Eye (tissue), 1 donor: Measurements from ENCODE around the gene SPTY2D1.
A peak's percentile ranks its signal among the peaks of the same experiment; 100 is the strongest.
"Not testable (repeated sequence)": the region's sequence is repeated elsewhere in the genome, so short reads cannot be mapped to it uniquely, and the experiment has no call there.

Source experiments
- DNase-seq: peaks from one replicate; pipeline ENCODE4 v3.0.0-alpha.2; 2015

Gene SPTY2D1

DNA sequence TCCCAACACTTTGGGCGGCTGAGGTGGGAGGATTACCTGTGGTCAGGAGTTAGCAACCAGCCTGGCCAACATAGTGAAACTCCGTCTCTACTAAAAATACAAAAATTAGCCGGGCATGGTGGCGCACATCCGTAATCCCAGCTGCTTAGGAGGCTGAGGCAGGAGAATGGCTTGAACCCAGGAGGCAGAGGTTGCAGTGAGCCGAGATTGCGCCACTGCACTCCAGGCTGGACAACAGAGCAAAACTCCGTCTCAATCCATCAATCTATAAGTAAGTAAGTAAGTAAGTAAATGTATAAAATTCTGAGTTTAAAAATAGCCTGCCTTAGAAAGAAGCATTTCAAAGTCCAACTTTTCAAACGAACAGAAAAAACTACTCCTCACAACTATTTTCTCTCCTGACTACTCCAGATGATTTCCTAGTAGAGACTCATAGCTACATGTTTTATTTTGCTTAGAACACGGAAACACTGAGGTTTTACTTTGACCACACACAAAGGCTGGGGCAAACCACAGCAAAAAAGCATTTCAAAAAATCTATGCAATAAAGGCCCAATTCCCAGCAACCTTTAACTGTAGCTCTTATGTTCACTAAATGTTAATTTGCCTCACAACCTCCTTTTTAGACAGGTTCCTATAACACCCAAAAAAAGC, 16.3 kb downstream of the SPTY2D1 start:
- no peak for DNase-seq

DNA sequence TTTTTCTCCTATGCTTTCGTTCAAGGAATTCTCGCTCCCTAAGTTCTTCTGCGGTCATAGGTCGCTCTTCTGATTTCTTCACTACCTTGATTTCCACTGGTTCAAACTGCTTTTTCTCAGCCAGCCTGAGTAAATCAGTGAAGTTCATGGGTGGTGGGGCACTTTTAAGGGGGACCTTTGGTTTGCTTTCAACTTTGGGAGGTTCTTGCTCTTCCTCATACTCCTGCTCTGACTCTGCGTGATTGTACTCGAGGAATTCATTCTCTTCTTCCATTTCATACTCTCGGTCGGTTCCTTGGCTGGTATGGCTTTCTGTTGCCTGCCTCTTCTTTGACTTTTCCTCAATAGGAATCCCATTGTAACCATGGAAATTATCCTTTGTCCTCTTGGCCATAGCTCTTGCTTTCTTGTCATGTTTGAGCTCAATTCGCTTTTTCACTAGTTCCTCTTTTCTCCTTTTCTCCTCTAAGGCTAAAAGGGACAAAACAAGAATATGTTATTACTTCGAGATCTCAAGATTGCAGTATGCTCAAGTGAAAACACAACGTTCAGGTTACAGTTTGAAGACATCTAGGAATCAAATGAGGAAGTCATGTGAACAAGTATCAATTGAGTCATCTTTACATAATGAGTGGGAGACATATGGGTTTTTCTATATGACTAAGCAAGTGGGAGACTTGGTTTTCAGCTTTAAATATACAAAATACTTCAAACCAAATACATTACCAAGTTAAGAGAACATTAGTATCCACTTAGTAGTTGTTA, 18.3 kb downstream of the SPTY2D1 start:
- DNase-seq = no peak

DNA sequence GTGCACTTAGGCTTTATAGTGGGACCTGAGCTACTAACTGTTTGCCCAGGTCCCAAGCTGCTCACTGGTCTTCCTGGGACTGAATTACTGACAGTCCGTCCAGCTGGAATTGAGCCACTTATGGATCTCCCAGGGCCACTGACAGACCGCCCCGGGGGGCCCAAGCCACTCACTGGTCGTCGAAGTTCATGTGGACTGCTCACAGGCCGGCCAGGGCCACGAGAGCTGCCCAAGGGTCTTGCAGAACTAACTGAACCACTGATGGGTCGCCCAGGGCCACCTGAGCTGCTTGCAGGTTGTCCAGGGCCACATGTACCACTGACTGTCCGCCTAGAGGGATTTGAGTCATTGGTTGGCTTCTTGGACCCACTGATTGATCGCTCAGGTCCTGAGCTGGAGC, 19.5 kb downstream of the SPTY2D1 start:
- DNase-seq = no peak

DNA sequence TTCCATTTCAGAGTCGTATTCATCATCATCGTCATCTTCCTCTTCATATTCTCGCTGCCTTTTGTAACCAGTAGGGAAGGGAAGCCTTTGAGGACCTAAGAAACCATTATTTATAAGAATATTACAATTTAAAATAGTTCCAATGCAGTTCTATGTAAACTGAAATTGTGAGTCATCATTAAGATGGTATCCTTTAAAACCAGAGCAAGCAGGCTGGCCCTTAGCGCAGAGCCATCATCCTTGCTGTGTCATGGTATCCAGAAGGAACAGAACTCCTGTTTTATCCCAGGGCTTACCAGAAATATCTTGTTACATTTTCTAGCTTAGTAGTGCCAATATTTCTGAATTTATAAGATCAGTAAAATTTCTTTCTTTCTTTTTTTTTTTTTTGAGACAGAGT, 21.7 kb downstream of the SPTY2D1 start:
- no peak for DNase-seq

DNA sequence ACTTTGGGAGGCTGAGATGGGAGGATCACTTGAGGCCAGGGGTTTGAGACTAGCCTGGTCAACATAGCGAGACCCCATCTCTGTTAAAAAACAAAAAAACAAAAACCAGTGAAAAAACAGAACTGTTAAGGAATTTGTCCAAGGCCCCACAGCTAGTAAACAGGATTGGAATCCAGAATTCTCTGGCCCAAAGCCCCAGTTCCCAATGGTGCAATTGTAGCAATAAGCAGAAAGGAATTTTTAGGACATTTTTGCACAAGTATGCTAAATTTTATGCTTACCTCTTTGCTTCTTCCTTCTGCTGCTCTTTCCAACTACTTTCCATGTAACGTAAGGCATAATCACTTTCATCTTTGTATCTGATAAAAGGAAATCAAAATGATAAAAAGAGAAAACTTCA, 22.9 kb downstream of the SPTY2D1 start:
- DNase-seq = no peak

DNA sequence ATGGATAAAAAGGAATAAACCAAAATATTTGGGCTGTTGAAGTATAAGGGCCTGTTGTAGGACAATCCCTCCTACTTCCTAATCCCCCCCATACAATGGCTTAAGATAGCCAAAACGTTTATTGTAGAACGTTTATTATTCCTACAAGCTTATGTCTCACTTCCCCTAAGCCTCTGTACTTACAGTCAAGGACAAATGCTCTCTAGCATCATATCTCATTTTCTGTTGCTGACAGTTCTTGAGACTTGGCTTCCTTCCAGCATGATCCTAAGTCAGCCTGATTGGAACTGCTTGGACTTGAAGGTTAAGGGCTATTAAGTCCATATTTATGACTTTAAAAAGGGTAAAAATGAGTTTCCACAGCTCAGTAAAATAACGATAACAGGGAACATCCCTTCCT, 25.8 kb downstream of the SPTY2D1 start:
- no peak for DNase-seq

DNA sequence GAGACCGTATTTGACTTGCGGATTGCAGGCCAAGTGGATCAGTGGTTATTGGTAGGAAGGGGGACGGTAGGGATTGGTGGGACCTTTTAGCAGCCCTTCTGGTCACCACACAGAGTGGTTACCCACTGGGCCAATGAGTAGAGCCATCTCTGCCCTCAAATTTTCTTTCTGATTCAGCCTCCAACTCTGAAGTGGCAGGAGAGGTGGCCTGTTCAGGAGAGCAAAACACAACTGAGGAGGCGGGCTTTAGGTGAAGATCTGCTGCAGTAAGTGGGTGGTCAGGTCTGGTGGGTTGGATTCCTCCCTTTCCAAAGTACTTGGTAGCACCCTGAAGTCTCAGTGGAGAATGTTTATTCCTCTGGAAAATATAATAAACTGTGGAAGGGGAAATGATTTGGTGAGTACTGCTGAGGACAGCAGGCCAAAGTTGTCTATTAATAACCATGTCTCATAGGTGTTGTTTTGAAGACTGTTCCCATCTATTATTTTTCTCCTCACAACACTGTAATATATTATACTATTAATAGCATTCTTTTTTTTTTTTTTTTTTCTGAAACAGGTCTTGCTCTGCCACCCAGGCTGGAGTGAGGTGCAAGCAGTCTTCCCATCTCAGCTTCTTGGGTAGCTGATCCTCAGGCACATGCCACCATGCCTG, 33.1 kb downstream of the SPTY2D1 start:
- DNase-seq = no peak

DNA sequence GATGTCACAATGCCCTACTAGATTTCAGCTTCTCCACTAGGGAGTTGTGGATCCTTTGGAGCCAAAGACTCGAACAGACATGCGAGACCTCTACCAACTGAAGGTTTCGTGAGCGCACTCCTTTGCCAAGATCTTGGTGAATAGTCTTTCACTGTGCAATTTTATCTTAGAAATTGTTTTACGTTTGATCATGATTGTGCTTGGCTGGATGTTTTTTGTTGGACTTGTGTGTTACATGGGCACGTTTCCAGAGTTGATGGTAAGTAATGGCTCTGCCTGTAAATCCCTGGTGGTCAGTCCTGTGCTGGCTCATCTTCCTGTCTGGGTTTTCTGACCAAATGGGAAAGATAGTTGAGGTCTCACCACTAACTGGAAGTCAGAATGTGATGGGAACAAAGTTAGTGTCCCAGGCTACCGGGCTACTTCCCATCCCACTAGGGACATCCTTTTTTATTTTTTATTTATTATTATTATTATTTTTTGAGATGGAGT, 34.4 kb downstream of the SPTY2D1 start, which contains the start of gene MISFA:
Gene MISFA (plus strand): TSS at position 51 of the 492 bp plus-strand sequence. CDS start 140 bp downstream, at position 191.
- DNase-seq = no peak

DNA sequence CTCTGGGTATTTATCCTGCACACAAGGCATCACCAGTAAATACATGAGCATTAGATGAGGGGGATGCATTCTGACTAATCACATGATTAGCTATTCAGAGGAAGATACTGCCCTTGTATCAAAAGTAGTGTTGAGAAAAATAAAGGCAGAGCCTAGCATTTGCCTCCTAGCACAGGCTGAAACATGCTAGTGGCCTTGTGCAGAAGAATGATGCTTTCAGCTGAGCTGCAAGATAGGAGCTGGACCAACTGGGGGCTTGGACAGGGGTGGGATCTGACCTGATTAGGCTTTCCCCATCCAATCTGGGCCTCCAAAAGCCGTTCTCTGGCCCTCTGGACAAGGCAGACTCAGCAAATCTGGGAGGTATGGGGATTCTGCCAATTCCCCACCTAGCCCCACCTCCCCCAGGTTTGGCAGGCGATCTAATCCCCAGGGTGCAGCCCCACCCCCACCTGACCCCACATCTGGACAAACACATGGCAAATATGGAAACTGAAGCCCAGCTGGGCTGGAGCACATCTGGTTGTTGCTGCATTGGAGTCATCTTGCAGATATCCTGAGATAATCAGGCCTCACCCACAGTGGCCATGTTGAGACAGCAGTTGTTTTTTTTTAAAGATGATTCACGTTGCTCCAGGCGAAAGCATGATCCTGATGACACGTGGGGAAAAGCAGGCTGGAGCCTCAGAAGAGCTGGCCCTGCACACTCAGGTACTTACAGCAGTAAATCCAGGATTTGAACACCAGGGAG, 39.0 kb downstream of the SPTY2D1 start:
- DNase-seq = no peak

DNA sequence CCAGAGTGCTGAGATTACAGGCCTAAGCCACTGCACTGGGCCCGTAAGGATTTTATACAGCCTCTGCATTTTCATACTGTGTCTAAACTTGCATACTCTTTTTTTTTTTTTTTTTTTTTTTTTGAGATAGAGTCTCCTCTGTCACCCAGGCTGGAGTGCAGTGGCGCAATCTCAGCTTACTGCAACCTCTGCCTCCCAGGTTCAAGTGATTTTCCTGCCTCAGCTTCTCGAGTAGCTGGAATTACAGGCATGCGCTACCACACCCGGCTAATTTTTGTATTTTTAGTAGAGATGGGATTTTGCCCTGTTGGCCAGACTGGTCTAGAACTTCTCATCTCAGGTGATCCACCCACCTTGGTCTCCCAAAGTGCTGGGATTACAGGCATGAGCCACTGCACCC, 40.1 kb downstream of the SPTY2D1 start:
- not testable (repeated sequence) for DNase-seq

DNA sequence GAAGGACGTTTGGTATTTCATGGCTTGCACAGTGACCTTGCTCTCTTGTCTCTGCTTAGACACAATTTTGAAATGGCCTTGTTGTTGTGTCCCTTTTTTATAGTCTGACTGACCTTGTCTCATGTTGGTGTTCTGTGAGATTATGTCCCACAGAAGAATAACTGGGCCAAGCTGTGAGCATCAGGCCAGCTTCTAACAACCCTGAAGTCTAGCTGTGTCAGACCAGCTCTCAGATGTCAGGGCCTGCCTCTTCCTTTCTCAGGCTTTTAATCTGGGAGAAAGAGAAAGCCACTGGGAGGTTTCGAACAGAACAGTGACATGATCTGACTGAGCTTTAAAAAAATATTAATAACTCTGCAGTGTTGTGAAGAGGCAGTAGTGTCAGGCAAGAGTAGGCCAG, 43.6 kb downstream of the SPTY2D1 start:
- DNase-seq = no peak

DNA sequence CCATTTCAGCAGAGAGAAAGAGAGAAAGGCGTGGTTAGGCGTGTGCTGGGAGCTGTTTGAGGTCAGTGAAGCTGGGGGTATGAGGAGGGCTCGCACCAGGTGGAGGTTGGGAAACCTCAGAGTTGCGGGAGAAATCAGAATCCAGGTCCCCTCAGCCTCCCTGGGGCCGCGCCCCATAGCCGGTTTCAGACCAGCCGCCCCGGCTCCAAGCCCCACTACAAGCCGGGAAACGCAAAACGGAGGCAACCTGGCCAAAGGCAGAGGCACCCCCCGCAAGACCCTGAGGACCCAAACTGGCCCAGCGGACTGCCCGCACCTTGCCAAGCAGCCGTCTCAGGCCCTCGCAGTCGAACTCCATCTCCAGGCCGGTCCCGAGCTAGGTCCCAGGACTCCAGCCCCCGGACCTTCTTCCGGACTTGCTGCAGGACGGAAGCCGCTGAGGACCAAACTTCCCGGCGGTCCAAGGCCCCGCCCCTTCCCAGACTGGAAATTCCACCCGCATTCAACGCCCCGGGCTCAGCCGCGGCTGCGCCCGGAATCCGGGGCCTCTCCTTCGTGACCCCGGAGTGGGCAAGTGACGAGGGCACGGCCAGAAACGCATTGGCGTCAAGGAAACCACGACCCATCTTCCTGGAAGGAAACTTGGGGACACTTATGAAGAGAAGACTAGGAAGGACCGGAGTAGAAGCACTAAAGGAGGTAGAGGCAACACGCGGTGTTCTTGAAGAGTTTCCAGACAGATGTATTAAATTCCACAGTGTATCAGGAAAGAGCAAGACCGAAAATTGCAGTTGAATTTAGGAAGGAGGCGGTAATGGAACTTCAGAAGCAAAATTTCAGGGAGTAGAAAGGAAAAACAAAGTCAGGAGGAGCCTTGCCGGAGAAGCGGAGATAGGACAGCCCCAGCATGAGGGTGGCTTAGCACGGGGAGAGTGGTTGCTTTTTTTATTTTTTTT, 45.6 kb downstream of the SPTY2D1 start, which contains the start of gene UEVLD:
Gene UEVLD (minus strand): TSS at position 438 of the 956 bp plus-strand sequence. CDS start 80 bp downstream, at position 358.
- peak; percentile 96 for DNase-seq

DNA sequence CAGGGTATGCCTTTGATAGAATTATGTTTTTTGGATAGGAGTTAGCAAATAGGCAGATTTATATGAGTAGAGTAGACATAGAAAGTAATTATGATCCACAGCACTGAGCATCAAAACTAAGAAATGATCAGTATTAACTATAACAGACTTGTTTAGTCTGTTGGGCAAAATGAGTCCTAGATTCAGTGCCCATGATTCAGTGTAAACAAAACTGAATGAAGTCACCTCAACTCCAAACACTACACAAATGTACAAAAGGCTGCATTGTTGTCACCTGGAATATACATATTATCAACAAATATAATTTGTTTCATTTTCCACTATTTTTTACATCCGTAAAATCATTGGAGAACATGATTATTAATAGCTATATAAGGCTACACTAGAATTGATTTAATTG, 52.3 kb downstream of the SPTY2D1 start:
- DNase-seq = no peak

DNA sequence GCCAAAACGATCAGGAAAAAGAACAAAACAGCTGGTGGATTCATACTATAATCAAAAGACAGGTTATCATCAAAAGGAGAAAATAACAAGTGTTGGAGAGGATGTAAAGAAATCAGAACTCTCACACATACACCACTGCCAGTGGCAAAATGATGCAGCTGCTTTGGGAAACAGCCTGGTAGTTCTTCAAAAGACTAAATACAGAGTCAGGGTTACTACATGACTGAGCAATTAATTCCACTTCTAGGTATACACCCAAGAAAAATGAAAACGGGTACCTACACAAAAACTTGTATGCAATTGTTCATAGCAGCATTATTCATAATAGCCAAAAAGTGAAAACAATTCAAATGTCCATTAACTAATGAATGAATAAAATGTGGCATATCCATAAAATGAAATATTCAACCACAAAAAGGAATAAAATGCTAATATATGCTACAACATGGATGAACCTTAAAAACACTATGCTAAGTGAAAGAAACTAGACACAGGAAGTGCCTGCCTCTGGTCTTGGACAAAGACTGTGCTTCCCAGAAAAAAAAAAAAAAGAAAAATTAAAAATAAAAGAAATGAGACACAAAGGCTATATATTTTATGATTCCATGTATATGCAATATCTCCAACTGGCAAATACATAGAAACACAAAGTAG, 53.9 kb downstream of the SPTY2D1 start:
- DNase-seq = no peak

DNA sequence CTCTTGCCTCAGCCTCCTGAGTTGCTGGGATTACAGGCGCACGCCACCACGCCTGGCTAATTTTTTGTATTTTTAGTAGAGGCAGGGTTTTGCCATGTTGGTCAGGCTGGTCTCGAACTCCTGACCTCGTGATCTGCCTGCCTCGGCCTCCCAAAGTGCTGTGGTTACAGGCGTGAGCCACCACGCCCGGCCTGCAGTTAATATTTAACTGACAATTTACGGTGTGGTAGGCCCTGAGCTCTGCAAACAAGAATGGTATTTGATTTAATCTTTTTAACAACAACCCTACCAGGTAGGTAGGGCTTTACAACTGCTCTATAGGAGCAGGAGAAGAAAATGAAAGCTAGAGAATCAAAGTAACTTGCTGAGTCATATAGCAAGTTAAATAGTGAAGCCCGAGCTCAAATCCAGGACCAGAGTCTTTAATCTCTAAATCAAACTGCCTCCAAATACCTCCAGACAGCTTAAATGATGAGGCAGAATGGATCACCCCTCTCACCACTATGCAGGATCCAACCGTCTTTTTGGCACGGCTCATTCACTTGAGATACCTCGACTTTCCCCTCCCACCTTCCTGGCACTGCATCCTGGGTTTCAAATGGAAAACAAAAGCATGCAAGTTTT, 55.1 kb downstream of the SPTY2D1 start:
- no peak for DNase-seq

DNA sequence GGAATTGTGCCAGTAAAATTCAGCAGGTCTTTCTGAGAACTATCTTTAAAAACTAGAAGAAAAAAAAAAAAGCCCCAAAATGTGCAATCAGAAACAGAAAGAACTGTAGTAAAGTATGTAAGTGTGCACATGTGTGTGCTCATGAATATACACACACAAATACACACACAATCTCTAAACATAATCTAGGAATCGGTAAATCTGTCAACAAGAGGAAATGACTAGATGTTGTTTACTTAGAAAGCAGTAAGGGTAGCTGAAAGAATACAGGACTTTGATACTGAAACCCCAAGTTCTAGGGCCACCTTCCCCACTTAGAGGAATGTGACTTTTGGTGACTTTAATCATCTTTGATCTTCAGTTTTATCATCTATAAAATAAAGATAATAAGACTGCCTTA, 58.8 kb downstream of the SPTY2D1 start:
- no peak for DNase-seq

DNA sequence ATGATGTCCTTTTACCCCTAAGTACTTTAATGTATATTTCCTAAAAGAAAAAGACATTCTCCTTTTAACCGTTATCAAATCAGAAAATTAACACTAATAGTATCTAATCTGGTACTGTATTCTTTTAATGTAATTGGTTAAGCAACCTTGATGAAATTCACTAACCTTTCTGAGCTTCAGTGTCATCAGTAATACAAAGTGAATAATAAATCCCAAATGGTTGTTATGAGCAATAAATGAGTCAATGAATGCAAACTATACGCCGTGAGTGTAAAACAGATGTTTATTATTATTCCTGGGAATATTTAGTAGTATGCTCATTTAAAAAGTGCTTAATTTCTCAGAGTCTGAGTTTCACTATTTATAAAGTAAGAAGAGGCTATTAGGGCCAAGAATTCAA, 67.1 kb downstream of the SPTY2D1 start:
- DNase-seq = no peak

DNA sequence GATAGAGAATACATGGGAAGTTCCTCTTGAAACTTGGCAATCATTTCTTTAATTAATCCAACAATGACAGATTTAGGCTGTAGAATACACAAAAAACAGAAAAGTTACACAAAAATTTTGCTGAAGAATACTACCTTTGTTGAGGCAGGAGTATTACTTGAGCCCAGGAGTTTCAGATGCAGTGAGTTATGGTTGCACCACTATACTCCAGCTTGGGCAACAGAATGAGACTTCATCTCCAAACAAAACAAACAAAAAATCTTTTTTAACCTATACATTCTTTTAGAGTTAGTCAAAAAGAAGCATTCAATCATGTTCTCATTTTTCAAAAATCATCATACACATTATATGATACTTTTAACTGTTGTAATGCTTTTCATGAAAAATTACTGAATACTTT, 67.7 kb downstream of the SPTY2D1 start:
- no peak for DNase-seq

DNA sequence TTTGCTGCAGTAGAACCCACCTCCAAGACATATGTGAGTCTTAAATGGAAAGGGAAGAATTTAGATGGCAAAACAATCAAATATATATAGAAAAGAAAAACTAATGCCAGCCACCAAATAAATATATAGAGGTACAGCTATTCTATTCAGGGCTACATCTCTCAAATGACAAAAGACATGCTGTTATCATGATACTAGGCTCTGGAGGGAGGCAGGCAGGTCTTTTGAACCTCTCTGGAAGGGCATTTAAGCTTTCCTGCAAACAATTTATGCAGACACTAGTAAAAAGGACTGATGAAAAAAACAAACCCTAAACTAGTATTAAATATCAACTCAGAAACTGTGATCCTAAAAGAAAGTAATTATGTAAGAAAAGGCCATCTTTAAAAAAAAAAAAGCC, 70.0 kb downstream of the SPTY2D1 start:
- DNase-seq = no peak

DNA sequence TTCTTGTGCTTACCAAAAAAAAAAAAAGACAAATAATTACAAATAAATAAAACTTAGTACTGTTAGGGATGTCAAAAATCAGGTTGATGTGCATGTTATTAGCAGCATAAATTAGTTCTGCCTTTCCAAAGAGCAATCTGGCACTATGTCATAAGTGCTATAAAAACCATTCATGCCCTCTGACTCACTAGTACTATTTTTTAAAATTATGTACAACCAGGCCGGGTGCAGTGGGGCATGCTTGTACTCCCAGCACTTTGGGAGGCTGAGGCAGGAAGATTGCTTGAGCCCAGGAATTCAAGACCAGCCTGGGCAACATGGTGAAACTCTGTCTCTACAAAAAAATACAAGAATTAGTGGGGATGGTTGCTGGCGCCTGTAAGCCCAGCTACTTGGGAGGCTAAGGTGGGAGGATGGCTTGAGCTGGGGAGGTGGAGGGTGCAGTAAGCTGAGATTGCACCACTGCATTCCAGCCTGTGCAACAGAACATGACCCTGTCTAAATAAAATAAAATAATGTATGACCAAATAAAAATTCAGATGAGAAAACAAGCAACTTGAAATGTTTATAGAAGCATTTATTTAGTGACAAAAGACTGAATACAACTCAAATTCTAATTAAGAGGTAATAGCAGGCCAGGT, 70.9 kb downstream of the SPTY2D1 start:
- DNase-seq = no peak
